HEK293 (cell line): ENCODE results near the gene TRIM24.

ENCODE experiments used
- CTCF ChIP-seq: fragments of 450-650 bp; formaldehyde crosslinking; IDR thresholded peaks from 2 replicates; pipeline ENCODE4 v1.5.1; 2016; ENCODE audit warnings: missing biosample characterization, missing genetic modification characterization
- FEZF1 ChIP-seq: fragments of 450-650 bp; formaldehyde crosslinking; IDR thresholded peaks from 2 replicates; pipeline ENCODE4 v1.5.1; 2016; ENCODE audit warnings: missing biosample characterization, missing genetic modification characterization
- ZBTB1 ChIP-seq: fragments of 450-650 bp; formaldehyde crosslinking; IDR thresholded peaks from 2 replicates; pipeline ENCODE4 v1.5.1; 2016; ENCODE audit warnings: missing biosample characterization, missing genetic modification characterization
- ZBTB11 ChIP-seq: fragments of 450-650 bp; formaldehyde crosslinking; conservative IDR thresholded peaks from 2 replicates; pipeline ENCODE4 v1.5.1; 2016; ENCODE audit warnings: low read depth, missing biosample characterization, missing genetic modification characterization
- ZNF138 ChIP-seq: fragments of 450-650 bp; formaldehyde crosslinking; IDR thresholded peaks from 2 replicates; pipeline ENCODE4 v1.5.1; 2016; ENCODE audit warnings: missing biosample characterization, missing genetic modification characterization, borderline replicate concordance
- ZNF211 ChIP-seq: fragments of 450-650 bp; formaldehyde crosslinking; IDR thresholded peaks from 2 replicates; pipeline ENCODE4 v1.5.1; 2016; ENCODE audit warnings: low read depth, missing biosample characterization, missing genetic modification characterization
- ZNF335 ChIP-seq: fragments of 450-650 bp; formaldehyde crosslinking; conservative IDR thresholded peaks from 2 replicates; pipeline ENCODE4 v1.5.1; 2016; ENCODE audit warnings: missing biosample characterization, missing genetic modification characterization

- no peak for TF ChIP-seq ZNF335 (tag by site-specific recombination)
- no peak for TF ChIP-seq ZNF138 (tag by site-specific recombination)
- TF ChIP-seq ZBTB11, result no peak
- TF ChIP-seq ZNF211 (tag by site-specific recombination), result no peak
- TF ChIP-seq FEZF1, result no peak
- TF ChIP-seq ZBTB1 (tag by site-specific recombination), result no peak
- TF ChIP-seq CTCF (tag by site-specific recombination), result no peak
These were observed 121.0 kb downstream of the TRIM24 start for GRCh38 chr7:138581065-138581464.
